Kidney (tissue), 14 donors: ENCODE measurements around the gene SDK1. TPM values are rescaled to one million over a fixed set of nuclear protein-coding genes. Genes with fewer than 3 reads are reported as not detected.

Experiments
- DNase-seq, 5 donors: peaks; one replicate each; pipeline ENCODE4 v3.0.0-alpha.2; 2013 to 2020
- FAIRE-seq: peaks from 2 replicates; lab custom pipeline; 2012; peaks lifted over from hg19 to GRCh38; lab: Jason Lieb, UNC
- H3K27ac ChIP-seq, 2 donors: one replicate each; pipeline ENCODE4 v1.7.0; 2013; ENCODE audit warnings: low read depth in 2 of 2, low read length in 2 of 2, inconsistent platforms in 1 of 2
- H3K27me3 ChIP-seq: one replicate; pipeline ENCODE4 v1.7.1; 2013; ENCODE audit warnings: low read length, inconsistent platforms; ENCODE audit not compliant: control insufficient read depth, insufficient read depth
- H3K36me3 ChIP-seq, 3 donors: one replicate each; pipeline versions ENCODE4 v1.7.0 to v1.7.1; 2013; ENCODE audit warnings: low read length in 3 of 3, control low read depth in 1 of 3, inconsistent platforms in 1 of 3; ENCODE audit not compliant: insufficient read depth in 3 of 3, control insufficient read depth in 2 of 3
- H3K4me1 ChIP-seq, 3 donors: one replicate each; pipeline versions ENCODE4 v1.7.0 to v1.7.1; 2013; ENCODE audit warnings: low read length in 3 of 3, inconsistent platforms in 1 of 3, low read depth in 1 of 3; ENCODE audit not compliant: control insufficient read depth in 2 of 3, insufficient read depth in 2 of 3
- H3K4me3 ChIP-seq, 3 donors: one replicate each; pipeline versions ENCODE4 v1.7.0 to v1.8.1; 2013; ENCODE audit warnings: low read length in 3 of 3, control low read depth in 1 of 3, inconsistent platforms in 1 of 3
- H3K9ac ChIP-seq, 3 donors: one replicate each; pipeline versions ENCODE4 v1.7.0 to v1.7.1; 2013; ENCODE audit warnings: low read length in 3 of 3, control low read depth in 1 of 3, inconsistent platforms in 1 of 3
- H3K9me3 ChIP-seq, 3 donors: one replicate each; pipeline versions ENCODE4 v1.7.0 to v1.7.1; 2013; ENCODE audit warnings: low read length in 3 of 3, control low read depth in 1 of 3, inconsistent platforms in 1 of 3; ENCODE audit not compliant: control insufficient read depth in 2 of 3, insufficient read depth in 1 of 3
- CTCF ChIP-seq: IDR thresholded peaks from 3 replicates; pipeline ENCODE4 v1.5.1; 2012; ENCODE audit warnings: mild to moderate bottlenecking, moderate library complexity, borderline replicate concordance; ENCODE audit not compliant: insufficient read depth; ENCODE audit errors: extremely low read depth
- intact Hi-C: fragments of 100-400 bp; cut with DNase I; formaldehyde crosslinking; loops from one replicate; pipeline ENCODE4 v1.11.1; 2022
- polyA plus RNA-seq: library from polyadenylated mRNA; stranded (reverse); fragments of 350-450 nt; fragmentation: Illumina TruSeq; extraction: RNeasy Lipid Tissue Mini Kit (QIAGEN cat#74804); gene quantifications from one replicate; pipeline ENCODE4 v1.2.3, GENCODE V29; 2014; ENCODE audit warnings: low read depth, low replicate concordance; ENCODE audit not compliant: insufficient read depth
- total RNA-seq: library from RNA; stranded (reverse); fragmentation: NEBNext Ultra II Directional; extraction: Animal tissue kit (Norgen Biotek cat#: 25700); gene quantifications from one replicate; pipeline ENCODE4 v1.2.1, GENCODE V29; 2021
- donor health status: control.
- donor health status: control.
- donor health status: control.
- donor health status: control.
- donor health status: control.
- donor health status: DM: yes; HTN: yes; CAD: no.
- donor health status: Normal renal cell carcinoma (clear cell type).

Gene SDK1
- total and polyA plus RNA-seq, 2 donors from 2014 or later = 2.0 to 38.3 TPM

DNA sequence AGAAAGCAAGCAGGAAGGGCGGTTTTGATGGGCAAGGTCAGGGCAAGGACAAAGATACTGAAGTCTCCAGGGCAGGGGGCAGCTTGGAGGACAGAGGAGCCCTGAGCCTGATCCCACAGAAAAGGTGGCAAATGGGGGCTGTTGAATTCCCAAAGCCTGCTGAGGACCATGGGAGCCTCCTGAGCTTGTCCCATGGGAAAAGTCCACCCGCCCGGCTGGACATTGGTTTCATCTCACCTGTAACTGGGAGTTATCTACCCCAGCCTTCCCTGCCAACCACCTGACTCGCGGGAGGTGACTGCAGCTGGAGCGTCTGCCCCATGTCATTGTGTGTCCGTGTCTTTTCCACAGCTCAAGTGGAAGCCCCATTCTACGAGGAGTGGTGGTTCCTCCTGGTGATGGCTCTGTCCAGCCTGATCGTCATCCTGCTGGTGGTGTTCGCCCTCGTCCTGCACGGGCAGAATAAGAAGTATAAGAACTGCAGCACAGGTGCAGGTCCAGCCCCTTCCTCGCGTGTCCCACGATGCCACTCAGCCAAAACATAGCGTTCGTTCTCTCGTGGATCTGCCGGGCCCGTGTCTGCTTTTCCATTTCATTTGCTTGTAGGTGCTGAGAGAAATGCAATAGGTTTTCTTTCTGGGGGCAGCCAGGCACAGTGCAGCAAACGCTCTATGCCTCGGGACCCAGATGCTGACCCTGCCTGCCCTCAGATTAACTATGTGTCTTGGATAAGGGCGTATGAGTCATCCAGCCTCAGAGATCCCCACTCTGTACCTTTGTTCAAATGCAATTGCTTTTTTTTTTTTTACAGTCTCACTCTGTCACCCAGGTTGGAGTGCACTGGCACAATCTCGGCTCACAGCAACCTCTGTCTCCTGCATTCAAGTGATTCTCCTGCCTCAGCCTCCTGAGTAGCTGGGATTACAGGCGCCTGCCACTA is 936.5 kb downstream of the SDK1 start:
- FAIRE-seq (no peak), DNase-seq (no peak)
- no peaks in the 10 kb centered on the region for H3K27me3 ChIP-seq
- no peak for TF ChIP-seq CTCF
- no peak overlapping the region for H3K9ac ChIP-seq
- no peak overlapping the region for H3K4me3 ChIP-seq
- H3K9me3 ChIP-seq = no peaks in the 10 kb centered on the region
- no peaks in the 10 kb centered on the region for H3K4me1 ChIP-seq
- no peaks in the 10 kb centered on the region for H3K36me3 ChIP-seq
- intact Hi-C loops = no loop called here
- no peak overlapping the region for H3K27ac ChIP-seq

GRCh38 chr7:4238861-4239260 is 937.8 kb downstream of the SDK1 start:
- Histone ChIP-seq H3K27me3 (no peaks in the 10 kb centered on the region), H3K4me3 (no peak overlapping the region), H3K36me3 (no peaks in the 10 kb centered on the region), H3K27ac (no peak overlapping the region), H3K9ac (no peak overlapping the region), H3K9me3 (no peaks in the 10 kb centered on the region), H3K4me1 (no peaks in the 10 kb centered on the region)
- DNase-seq = no peak
- no peak for FAIRE-seq
- intact Hi-C loops = no loop called here
- TF ChIP-seq CTCF = no peak

DNA sequence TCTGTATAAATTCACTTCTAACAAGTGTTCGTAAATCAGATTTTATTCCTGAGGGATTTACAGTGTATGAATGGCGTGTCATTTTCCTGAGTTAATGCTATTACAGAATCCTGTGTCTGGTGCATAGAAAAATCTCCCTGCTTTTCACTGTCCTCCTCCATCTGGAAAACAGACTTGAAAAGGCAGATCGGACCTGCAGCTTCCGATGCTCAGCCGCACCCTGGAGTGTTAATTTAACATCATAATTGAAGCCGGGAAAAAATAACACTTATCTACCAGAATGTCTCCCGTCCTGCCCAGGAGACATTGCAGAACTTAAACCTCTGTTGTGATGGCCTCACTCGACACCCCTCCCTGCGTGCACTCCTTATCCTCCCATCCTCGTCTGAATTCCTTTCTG is 939.0 kb downstream of the SDK1 start:
- no peak for FAIRE-seq
- no peak overlapping the region for H3K27ac ChIP-seq
- H3K9ac ChIP-seq = no peak overlapping the region
- H3K4me1 ChIP-seq = no peaks in the 10 kb centered on the region
- no peaks in the 10 kb centered on the region for H3K36me3 ChIP-seq
- DNase-seq = no peak
- intact Hi-C loops = no loop called here
- H3K4me3 ChIP-seq = no peak overlapping the region
- H3K27me3 ChIP-seq = no peaks in the 10 kb centered on the region
- peaks cover 0 to 4% (median 0%) of the 10 kb centered on the region in 3 donors for H3K9me3 ChIP-seq
- TF ChIP-seq CTCF = no peak
